GM19324 (cell line): Measurements from ENCODE around the gene RAPGEF5.

Source experiments
- ATAC-seq: cut with Tn5 transposase; IDR thresholded peaks from one replicate; pipeline ENCODE4 v1.9.1; 2021; ENCODE audit warnings: mild to moderate bottlenecking, moderate library complexity; ENCODE audit not compliant: unreplicated experiment, low FRiP score

RAPGEF5 gene

DNA sequence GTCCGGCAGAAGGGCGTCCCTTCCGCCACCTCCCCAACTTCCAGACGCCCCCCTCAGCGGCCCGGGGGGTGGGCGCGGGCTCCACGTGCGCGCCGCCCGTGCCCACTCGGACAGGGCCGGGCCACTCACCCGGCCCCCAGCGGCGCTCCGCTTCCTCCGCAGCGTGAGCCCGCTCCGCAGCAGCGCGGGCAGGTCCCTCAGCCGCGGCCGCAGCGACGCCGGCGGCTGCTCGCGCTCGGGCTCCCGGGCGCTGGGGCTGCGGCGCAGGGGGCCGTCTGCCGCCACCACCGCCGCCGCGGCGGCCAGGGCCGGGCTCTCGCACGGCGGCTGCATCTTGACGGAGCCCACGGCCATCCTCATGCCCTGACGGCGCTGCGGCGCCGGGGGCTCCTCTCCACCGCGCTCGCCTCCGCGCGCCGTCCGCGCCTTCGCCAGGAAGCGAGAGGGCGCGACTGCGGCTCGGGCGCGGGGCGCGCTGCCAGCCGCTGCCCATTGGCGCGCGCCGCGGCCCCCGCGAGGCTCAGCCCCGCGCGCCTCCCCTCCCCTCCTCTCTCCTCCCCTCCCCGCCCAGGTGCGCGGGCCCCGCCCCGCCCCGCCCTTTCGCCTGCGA is at the start of gene RAPGEF5:
Gene RAPGEF5 (minus strand): TSS at position 454 of the 610 bp plus-strand sequence. CDS start 94 bp downstream, at position 360.
- ATAC-seq: peak; percentile 72

- no peak for ATAC-seq
Observed at GRCh38 chr7:22406715-22407114, 49.8 kb upstream of the RAPGEF5 start.

DNA sequence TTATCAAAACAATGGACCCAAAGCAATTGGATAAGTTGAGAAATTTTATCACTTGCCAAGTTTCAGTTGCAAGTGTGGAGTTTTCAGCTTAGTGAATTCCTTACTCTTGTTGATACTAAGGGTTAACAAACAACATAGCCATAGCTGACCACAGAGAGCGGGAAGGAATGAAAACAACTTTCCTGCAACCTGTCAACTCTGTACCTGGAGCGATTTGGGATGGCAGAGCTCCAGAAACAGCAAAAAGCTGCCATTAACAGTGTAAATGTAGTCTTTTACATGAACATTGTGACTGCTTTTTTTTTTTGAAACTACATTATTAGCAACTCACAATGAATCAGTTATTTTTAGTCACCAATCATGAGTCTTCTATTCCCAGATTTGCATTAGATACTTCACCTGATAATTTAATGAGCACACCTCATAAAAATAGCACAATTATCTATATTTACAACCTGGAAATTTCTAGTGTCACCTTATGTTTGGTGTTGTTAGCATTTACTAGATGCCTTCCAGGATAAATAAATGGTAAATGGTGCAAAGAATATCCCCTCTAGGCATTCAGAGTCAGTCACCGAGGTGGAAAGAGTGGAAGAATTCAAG is 47.6 kb upstream of the RAPGEF5 start:
- no peak for ATAC-seq

GRCh38 chr7:22403344-22403743 is 46.4 kb upstream of the RAPGEF5 start:
- no peak for ATAC-seq

DNA sequence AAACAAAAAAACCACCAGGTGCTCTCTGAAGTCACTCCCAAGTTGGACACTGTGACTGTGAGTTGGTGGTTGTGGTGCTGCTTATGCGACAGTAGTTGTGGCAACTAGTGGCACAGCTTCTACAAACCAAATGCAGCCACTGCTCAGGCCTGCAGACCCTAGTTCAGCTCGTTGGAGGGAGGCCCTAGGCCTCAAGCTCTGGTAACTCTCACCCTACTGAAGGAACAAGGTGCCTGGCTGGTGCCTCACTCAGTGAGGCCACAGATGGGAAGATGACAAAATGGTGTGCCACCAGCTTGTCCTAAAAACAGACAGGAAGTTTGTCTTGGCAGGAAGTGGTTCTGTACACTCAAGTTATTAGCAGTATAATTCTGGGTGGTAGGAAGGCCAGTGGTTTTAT is 45.3 kb upstream of the RAPGEF5 start:
- no peak for ATAC-seq

GRCh38 chr7:22400936-22401553 is 44.1 kb upstream of the RAPGEF5 start:
- no peak for ATAC-seq

- ATAC-seq: no peak
Observed at GRCh38 chr7:22400150-22400814, 43.3 kb upstream of the RAPGEF5 start.

GRCh38 chr7:22399546-22399945 is 42.6 kb upstream of the RAPGEF5 start:
- ATAC-seq: no peak

DNA sequence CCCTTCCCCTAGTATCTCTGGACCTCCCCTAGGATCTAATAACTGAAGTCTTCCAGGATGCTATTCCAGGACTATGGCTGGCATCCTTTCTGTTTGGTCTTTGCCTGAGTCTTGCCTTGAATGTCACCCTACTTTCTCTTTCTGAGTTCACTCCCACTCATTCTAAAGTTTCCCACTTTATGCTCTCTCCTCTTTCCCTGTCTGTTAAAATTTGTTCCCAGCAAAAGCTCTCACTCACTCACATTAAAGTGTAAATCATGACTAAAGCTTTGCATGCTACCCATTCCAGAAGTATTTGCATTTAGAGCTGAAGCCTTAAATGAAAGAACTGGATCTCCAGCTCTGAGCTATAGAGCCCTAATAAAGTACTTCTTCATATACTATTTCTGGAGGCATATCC is 42.1 kb upstream of the RAPGEF5 start:
- no peak for ATAC-seq

DNA sequence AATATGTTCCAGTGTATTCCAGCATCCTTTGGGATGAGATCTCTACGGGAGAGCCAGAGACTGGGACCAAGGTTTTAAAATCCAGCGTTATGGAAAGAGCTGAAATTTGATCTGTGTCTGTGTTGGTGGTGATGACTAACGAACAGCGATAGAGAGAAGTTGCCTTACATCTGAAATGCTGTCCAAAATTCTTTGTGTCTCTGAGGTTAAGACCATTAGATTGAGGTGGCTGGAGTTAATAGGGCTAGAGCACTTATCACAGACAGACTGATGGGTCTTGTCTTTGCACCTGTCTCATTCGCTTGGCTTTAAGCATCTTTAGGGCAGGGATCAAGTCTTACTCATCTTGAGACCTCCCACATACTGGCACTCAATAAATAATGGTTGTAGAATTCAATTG is 41.0 kb upstream of the RAPGEF5 start:
- ATAC-seq: no peak

- no peak for ATAC-seq
Observed at GRCh38 chr7:22395222-22395621, 38.3 kb upstream of the RAPGEF5 start.

DNA sequence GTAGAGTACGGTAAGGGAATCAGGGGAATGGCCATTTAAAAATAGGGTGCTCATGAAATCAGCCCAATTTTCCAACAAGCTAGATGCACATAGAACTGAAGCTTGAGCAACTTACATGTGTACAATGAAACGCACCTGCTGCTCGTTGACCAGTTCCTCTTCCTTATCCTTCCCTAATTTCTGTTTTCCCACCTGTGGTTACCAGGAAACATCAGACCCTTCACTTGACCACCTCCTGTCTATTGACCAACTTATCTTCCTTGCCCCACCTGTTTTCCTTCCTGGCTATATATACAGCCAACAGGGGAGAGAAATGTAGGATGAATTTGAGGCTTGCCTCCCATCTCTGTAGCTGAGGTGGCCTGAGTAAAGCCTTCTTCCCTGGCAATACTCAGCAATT is 37.8 kb upstream of the RAPGEF5 start:
- no peak for ATAC-seq

GRCh38 chr7:22393913-22394729 is 37.2 kb upstream of the RAPGEF5 start:
- ATAC-seq: no peak

DNA sequence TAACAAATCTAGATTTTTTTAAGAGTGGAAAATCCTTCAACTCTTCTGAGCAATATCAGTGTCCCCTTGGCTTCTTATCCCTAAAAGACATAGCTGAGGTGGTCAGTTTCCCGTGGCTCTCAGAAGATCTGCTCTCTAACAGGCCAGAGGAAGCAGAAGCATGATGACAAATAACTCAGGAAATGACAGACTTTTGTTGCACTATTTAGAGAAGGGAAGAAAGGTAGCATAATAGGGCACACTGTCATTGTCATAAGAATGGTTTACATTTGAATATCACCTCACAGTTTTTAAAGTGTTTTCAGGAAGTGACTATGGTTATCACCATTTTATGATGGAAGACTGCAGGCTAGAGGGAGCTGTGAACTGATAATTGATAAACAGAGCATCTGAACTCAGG is 33.6 kb upstream of the RAPGEF5 start:
- no peak for ATAC-seq

DNA sequence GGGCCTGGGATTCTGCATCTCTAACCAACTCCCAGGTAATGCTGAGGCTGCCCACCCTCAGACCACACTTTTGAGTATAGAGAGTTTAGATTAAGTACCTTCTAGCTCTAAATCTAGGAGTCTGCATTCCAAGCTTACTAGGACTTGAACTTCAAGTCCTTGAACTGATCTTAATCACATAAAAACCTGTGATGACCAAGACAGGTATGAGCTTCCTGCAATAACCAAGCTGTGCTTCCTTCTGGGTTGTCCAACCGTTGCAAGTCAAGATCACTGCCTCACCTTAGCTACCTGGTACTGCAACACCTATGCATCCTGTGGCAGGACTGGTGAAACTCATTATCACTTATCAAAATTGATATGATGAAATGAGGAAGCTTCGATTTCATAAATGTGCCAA is 32.9 kb upstream of the RAPGEF5 start:
- ATAC-seq: no peak

DNA sequence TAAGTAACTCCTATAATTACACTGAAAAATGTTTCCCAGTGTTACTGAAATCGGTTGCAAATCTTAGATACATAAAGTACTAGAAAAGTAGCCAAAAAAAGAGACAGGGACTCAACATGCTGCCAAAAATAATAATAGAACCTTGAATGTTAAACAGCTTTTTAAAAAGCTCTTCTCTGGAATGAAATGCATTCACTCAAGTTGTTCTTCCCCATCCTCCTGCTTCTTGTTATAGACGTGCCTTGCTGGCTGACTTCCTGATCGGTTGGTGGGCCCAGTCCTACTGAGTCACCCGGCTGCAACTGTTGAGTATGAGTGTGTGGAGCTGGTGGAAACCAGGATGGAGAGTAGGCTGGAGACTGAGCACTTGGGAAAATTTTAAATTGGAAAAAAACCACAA is 30.6 kb upstream of the RAPGEF5 start:
- ATAC-seq: no peak

- ATAC-seq: no peak
Observed at GRCh38 chr7:22386865-22387264, 29.9 kb upstream of the RAPGEF5 start.

- no peak for ATAC-seq
Observed at GRCh38 chr7:22386206-22386858, 29.4 kb upstream of the RAPGEF5 start.

DNA sequence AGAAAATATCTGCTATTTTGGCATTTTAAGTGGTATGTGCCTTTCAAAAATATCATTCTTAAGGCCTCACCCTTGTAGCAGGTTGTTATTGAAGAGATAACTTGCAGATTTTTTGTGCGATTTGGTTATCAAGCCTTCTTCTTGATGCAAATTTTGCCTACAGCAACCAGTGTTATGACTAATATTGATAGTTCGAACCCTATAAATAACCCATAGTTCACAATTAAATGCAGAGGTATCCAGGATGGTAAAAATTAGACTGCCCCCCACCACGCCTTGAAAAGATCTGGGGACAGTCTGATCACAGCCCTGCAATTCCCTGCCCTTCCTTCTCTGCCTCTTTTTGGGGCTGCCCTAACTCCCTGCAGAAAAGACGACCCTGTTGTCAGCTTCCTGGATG is 28.4 kb upstream of the RAPGEF5 start:
- no peak for ATAC-seq

GRCh38 chr7:22380333-22380732 is 23.4 kb upstream of the RAPGEF5 start:
- no peak for ATAC-seq
